ENCODE data around the gene FER1L5.

FER1L5 gene

DNA sequence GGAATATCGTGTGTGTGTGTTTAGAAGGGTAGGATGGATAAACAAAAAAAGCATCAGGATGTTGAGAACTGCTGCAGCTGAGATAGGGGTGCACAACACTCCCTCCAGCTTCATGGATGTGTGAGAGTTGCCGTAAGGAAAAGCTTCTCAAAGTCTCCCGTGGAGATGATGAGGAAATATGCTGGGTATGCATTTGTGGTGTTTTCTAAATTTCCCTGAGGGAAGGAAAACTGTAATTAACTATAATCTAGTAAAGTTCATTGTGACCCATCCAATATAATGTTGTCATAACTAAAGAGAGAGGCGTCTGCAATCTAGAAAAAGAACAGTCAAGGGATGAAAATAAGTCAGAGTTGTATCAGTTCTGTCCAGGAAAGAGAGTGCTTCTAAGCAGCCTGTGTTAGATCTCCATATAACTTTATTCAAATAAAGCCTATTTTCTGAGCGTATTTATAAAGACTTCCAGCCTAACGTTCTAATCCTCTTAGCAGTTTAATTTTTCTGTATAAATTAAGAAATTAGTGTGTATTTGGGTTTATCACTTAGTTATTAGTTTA lies 104.6 kb downstream of the FER1L5 start:
- no peak for DNase-seq (ENCODE audit: low read depth)

DNA sequence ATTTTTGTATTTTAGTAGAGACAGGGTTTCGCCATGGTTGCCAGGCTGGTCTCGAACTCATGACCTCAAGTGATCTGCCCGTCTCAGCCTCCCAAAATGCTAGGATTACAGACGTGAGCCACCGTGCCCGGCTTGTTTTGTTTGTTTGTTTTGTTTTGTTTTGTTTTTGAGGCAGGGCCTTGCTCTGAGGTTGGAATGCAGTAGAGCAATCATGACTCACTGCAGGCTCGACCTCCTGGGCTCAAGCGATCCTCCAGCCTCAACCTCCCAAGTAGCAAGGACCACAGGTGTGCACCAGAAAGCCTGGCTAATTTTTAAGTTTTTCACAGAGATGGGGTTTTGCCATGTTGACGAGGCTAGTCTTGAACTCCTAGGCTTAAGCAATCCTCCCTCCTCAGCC lies 109.2 kb downstream of the FER1L5 start:
- no peak for DNase-seq (ENCODE audit: low read depth)

DNA sequence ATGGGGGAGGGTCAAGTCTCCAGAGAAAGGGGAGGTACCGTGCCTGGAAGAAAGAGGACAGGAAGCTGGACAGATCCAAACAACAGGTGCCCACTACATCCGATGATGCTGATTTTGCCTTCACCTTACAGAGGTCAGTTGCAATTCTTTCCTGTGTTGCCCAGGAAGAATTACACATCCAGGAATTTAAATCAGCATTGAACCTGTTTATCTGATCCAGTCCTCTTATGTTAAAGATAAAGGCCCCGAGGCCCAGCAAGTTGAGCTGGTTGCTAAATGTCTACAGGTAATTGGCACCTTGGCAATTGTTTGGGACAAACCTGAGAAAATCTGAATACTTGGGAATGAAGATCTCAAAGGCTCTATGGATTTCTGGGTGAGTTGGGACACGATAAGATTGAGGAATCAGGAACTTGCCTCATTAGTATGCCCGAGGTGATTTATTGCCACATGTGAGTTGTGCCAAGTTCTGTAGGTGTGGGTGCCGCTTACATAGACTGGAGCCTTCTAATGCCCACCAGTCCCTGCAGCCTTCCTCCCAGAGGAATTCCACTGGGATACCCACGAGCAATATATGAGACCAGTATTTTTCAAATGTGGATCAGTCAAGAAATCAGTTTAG lies 111.2 kb downstream of the FER1L5 start:
- DNase-seq (ENCODE audit: low read depth) = no peak

DNA sequence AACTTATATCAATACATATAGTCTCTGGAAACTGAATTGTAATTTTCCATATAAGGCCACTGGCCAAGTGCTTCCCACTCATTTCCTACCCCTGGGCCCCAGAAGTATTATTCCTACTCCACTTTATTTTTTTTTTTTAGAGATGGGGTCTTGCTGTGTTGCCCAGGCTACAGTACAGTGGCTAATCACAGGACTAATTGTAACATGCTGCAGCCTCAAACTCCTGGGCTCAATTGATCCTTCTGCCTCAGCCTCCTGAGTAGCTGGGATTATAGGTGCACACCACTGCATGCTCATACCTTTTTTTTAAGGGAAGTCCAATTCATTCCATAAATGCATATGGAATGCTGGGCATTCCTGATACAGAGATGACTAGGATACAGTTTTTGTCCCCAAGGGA lies 111.8 kb downstream of the FER1L5 start:
- DNase-seq (ENCODE audit: low read depth) = no peak

All from stimulated activated CD8-positive, alpha-beta memory T cell treated with anti-CD3 and anti-CD28 coated beads, Interleukin-12 subunit alpha, Interleukin-12 subunit beta, amount 100 ng/mL, for 1 hour (primary cell).